Smooth muscle cell (in vitro differentiated cells): Measurements from ENCODE around the gene BHLHA15. TPM values are rescaled to one million over a fixed set of nuclear protein-coding genes. Genes with fewer than 3 reads are reported as not detected.

ENCODE experiments used
- DNase-seq: peaks from one replicate; lab custom pipeline; 2025; ENCODE audit not compliant: unreplicated experiment; lab: John Stamatoyannopoulos, UW
- H2AFZ ChIP-seq: fragments of 200-600 bp; sonication (generic); 2 replicates; pipeline ENCODE4 v1.6.0; 2016; ENCODE audit warnings: antibody characterized with exemption, low read depth, mild to moderate bottlenecking
- H3F3A ChIP-seq: fragments of 200-600 bp; sonication (generic); 2 replicates; pipeline ENCODE4 v1.6.0; 2017; ENCODE audit warnings: antibody characterized with exemption, low read depth
- H3K27ac ChIP-seq: fragments of 200-600 bp; sonication (generic); 2 replicates; pipeline ENCODE4 v1.5.1; 2016; ENCODE audit warnings: low read depth, mild to moderate bottlenecking
- H3K27me3 ChIP-seq: fragments of 200-600 bp; sonication (generic); 2 replicates; pipeline ENCODE4 v1.6.1; 2016; ENCODE audit warnings: low read depth, mild to moderate bottlenecking
- H3K36me3 ChIP-seq: fragments of 200-600 bp; sonication (generic); 2 replicates; pipeline ENCODE4 v1.5.1; 2016; ENCODE audit warnings: low read depth
- H3K4me1 ChIP-seq: fragments of 200-600 bp; sonication (generic); 2 replicates; pipeline ENCODE4 v1.5.1; 2016; ENCODE audit warnings: low read depth
- H3K4me2 ChIP-seq: fragments of 200-600 bp; sonication (generic); 2 replicates; pipeline ENCODE4 v1.6.0; 2016; ENCODE audit warnings: mild to moderate bottlenecking
- H3K4me3 ChIP-seq: fragments of 200-600 bp; sonication (generic); 2 replicates; pipeline ENCODE4 v1.5.1; 2016; ENCODE audit warnings: mild to moderate bottlenecking
- H3K79me2 ChIP-seq: fragments of 200-600 bp; sonication (generic); 2 replicates; pipeline ENCODE4 v1.6.0; 2016; ENCODE audit warnings: low read depth, mild to moderate bottlenecking
- H3K9ac ChIP-seq: fragments of 200-600 bp; sonication (generic); 2 replicates; pipeline ENCODE4 v1.6.0; 2016; ENCODE audit warnings: low read depth
- H3K9me3 ChIP-seq: fragments of 200-600 bp; sonication (generic); replicated peaks from 2 replicates; pipeline ENCODE4 v1.5.1; 2016; ENCODE audit warnings: low read depth
- H4K20me1 ChIP-seq: fragments of 200-600 bp; sonication (generic); 2 replicates; pipeline ENCODE4 v1.6.0; 2016; ENCODE audit warnings: low read depth
- CTCF ChIP-seq: fragments of 200-600 bp; sonication (generic); IDR thresholded peaks from 2 replicates; pipeline ENCODE4 v1.5.1; 2017; ENCODE audit warnings: borderline replicate concordance, mild to moderate bottlenecking, antibody characterized with exemption; ENCODE audit not compliant: insufficient read depth, poor library complexity, severe bottlenecking
- WGBS: methylation state at CpG from one replicate; pipeline ENCODE4 v1.1.7; 2016; ENCODE audit warnings: low lambda C conversion rate; 5-methylcytosine and 5-hydroxymethylcytosine counted together
- polyA plus RNA-seq: library from polyadenylated mRNA; unstranded; fragments of >200 nt; fragmentation: Nextera tagmentation; extraction: Ambion mirVana; gene quantifications from 2 replicates; pipeline ENCODE4 v1.2.1, GENCODE V29; 2016
- total RNA-seq: library from RNA; depleted of rRNA; stranded (reverse); fragments of >200 nt; gene quantifications from 2 replicates; pipeline ENCODE4 v1.2.3, GENCODE V29; 2014

Gene BHLHA15
- total and polyA plus RNA-seq, 2 experiments from 2014 or later = 0.27 to 1.3 TPM

- peak within 1 kb of the TSS; percentile 80 for H3K4me3 ChIP-seq
- peaks cover 22% of the 10 kb centered on the region for H3K79me2 ChIP-seq
- peaks cover 3% of the 10 kb centered on the region for H4K20me1 ChIP-seq
- DNase-seq = peak; percentile 65
- peak within 1 kb of the TSS; percentile 98 for H3K4me2 ChIP-seq
- no peak for TF ChIP-seq CTCF
- peak within 1 kb of the TSS; percentile 63 for H3K9ac ChIP-seq
- H3K36me3 ChIP-seq = no peaks in the 10 kb centered on the region
- H3K9me3 ChIP-seq = no peaks in the 10 kb centered on the region
- H3K27ac ChIP-seq = no peak within 1 kb of the TSS
- no peaks in the 10 kb centered on the region for H3F3A ChIP-seq
- no peaks in the 10 kb centered on the region for H3K27me3 ChIP-seq
- 1% methylated on average over 61 of the region's 69 CpGs for WGBS
- H3K4me1 ChIP-seq = peaks cover 14% of the 10 kb centered on the region
- H2AFZ ChIP-seq = peak within 1 kb of the TSS; percentile 88
Measured at GRCh38 chr7:98251601-98252424, 40.6 kb downstream of the BHLHA15 start, which contains the start of gene TECPR1. Gene TECPR1 (minus strand): TSS chr7:98252232. CDS start chr7:98246146, 6,086 bp downstream.

- H4K20me1 ChIP-seq = peaks cover 3% of the 10 kb centered on the region
- H3K9ac ChIP-seq = peak overlapping the region; percentile 45
- H2AFZ ChIP-seq = peak overlapping the region; percentile 75
- peak overlapping the region; percentile 80 for H3K4me3 ChIP-seq
- H3K9me3 ChIP-seq = no peaks in the 10 kb centered on the region
- no peak for TF ChIP-seq CTCF
- H3K4me2 ChIP-seq = peak overlapping the region; percentile 98
- no peaks in the 10 kb centered on the region for H3K36me3 ChIP-seq
- H3K27ac ChIP-seq = no peak overlapping the region
- peaks cover 22% of the 10 kb centered on the region for H3K79me2 ChIP-seq
- peaks cover 14% of the 10 kb centered on the region for H3K4me1 ChIP-seq
- no peaks in the 10 kb centered on the region for H3F3A ChIP-seq
- DNase-seq = no peak
- WGBS = 29% methylated on average over 16 of the region's 32 CpGs
- H3K27me3 ChIP-seq = no peaks in the 10 kb centered on the region
Measured at GRCh38 chr7:98252425-98253054, 41.3 kb downstream of the BHLHA15 start.

GRCh38 chr7:98254516-98254915 is 43.3 kb downstream of the BHLHA15 start:
- Histone ChIP-seq H3K9ac (no peak overlapping the region), H3K4me3 (no peak overlapping the region), H3K36me3 (no peaks in the 10 kb centered on the region), H3K9me3 (no peaks in the 10 kb centered on the region), H3F3A (no peaks in the 10 kb centered on the region), H3K27me3 (no peaks in the 10 kb centered on the region), H3K27ac (no peak overlapping the region), H3K4me2 (no peak overlapping the region), H4K20me1 (peaks cover 3% of the 10 kb centered on the region), H2AFZ (no peak overlapping the region), H3K4me1 (peaks cover 14% of the 10 kb centered on the region), H3K79me2 (peaks cover 22% of the 10 kb centered on the region)
- TF ChIP-seq CTCF = no peak
- DNase-seq = no peak
- WGBS = 83% methylated on average over 4 of the region's 4 CpGs
